ENCODE measurements around the gene CCDC88C. TPM values are rescaled to one million over a fixed set of nuclear protein-coding genes. Genes with fewer than 3 reads are reported as not detected.

Gene CCDC88C
- total RNA-seq, 1 donor from 2014 or later, result 17.8 TPM

- H3K27ac Mint-ChIP-seq, result no peak overlapping the region
- DNase-seq (ENCODE audit: low spot score), result no peak
- H4K20me1 ChIP-seq (ENCODE audit: low read depth), result peaks cover 5% of the 10 kb centered on the region
- H3F3A ChIP-seq (ENCODE audit: low read depth), result no peaks in the 10 kb centered on the region
- H3K27me3 Mint-ChIP-seq (ENCODE audit: insufficient read depth, low read depth), result peaks cover 8% of the 10 kb centered on the region
- H3K27me3 ChIP-seq, result no peaks in the 10 kb centered on the region
- no peak for TF ChIP-seq EZH2 (IDR thresholded peaks at IDR 0.05)
- no peak for TF ChIP-seq EZH2phosphoT487 (IDR thresholded peaks at IDR 0.05)
- TF ChIP-seq CTCF (IDR thresholded peaks at IDR 0.05), result no peak
- no peaks in the 10 kb centered on the region for H3K79me2 ChIP-seq (ENCODE audit: low read depth)
- H3K9me3 Mint-ChIP-seq, result no peaks in the 10 kb centered on the region
- no peak overlapping the region for H3K4me2 ChIP-seq
- H3K9ac ChIP-seq, result no peak overlapping the region
- H3K4me3 ChIP-seq, result no peak overlapping the region
- no peaks in the 10 kb centered on the region for H3K9me3 ChIP-seq (ENCODE audit: low read depth)
- no peaks in the 10 kb centered on the region for H3K36me3 ChIP-seq
- no peak overlapping the region for H2AFZ ChIP-seq (replicated peaks)
- no peaks in the 10 kb centered on the region for H3K4me1 ChIP-seq
- H3K4me1 Mint-ChIP-seq, result peaks cover 33% of the 10 kb centered on the region
- no peak overlapping the region for H3K27ac ChIP-seq
- no peak overlapping the region for H3K4me3 Mint-ChIP-seq
- H3K36me3 Mint-ChIP-seq, result peaks cover 17% of the 10 kb centered on the region
These were observed 85.2 kb downstream of the CCDC88C start for GRCh38 chr14:91332171-91332985.

- Histone ChIP-seq H3K9ac (no peak overlapping the region), H3K36me3 (no peaks in the 10 kb centered on the region), H2AFZ (replicated peaks) (no peak overlapping the region), H4K20me1 (ENCODE audit: low read depth) (peaks cover 5% of the 10 kb centered on the region), H3K4me1 (no peaks in the 10 kb centered on the region), H3F3A (ENCODE audit: low read depth) (no peaks in the 10 kb centered on the region), H3K9me3 (ENCODE audit: low read depth) (no peaks in the 10 kb centered on the region), H3K27me3 (no peaks in the 10 kb centered on the region), H3K27ac (no peak overlapping the region), H3K4me2 (no peak overlapping the region), H3K4me3 (no peak overlapping the region), H3K79me2 (ENCODE audit: low read depth) (no peaks in the 10 kb centered on the region)
- peaks cover 17% of the 10 kb centered on the region for H3K36me3 Mint-ChIP-seq
- H3K4me3 Mint-ChIP-seq, result no peak overlapping the region
- H3K27me3 Mint-ChIP-seq (ENCODE audit: insufficient read depth, low read depth), result peaks cover 8% of the 10 kb centered on the region
- H3K27ac Mint-ChIP-seq, result no peak overlapping the region
- no peaks in the 10 kb centered on the region for H3K9me3 Mint-ChIP-seq
- TF ChIP-seq EZH2phosphoT487 (IDR thresholded peaks at IDR 0.05) (no peak), CTCF (IDR thresholded peaks at IDR 0.05) (no peak), EZH2 (IDR thresholded peaks at IDR 0.05) (no peak)
- DNase-seq (ENCODE audit: low spot score), result no peak
- H3K4me1 Mint-ChIP-seq, result peaks cover 33% of the 10 kb centered on the region
These were observed 85.9 kb downstream of the CCDC88C start for GRCh38 chr14:91331721-91332120.

- peaks cover 8% of the 10 kb centered on the region for H3K27me3 Mint-ChIP-seq (ENCODE audit: insufficient read depth, low read depth)
- H3K9me3 Mint-ChIP-seq, result no peaks in the 10 kb centered on the region
- Histone ChIP-seq H2AFZ (replicated peaks) (no peak overlapping the region), H4K20me1 (ENCODE audit: low read depth) (peaks cover 5% of the 10 kb centered on the region), H3K9ac (no peak overlapping the region), H3K27ac (no peak overlapping the region), H3K4me3 (no peak overlapping the region), H3K27me3 (no peaks in the 10 kb centered on the region), H3K4me1 (no peaks in the 10 kb centered on the region), H3K4me2 (no peak overlapping the region), H3F3A (ENCODE audit: low read depth) (no peaks in the 10 kb centered on the region), H3K79me2 (ENCODE audit: low read depth) (no peaks in the 10 kb centered on the region), H3K36me3 (no peaks in the 10 kb centered on the region), H3K9me3 (ENCODE audit: low read depth) (no peaks in the 10 kb centered on the region)
- no peak overlapping the region for H3K4me3 Mint-ChIP-seq
- peaks cover 18% of the 10 kb centered on the region for H3K36me3 Mint-ChIP-seq
- DNase-seq (ENCODE audit: low spot score), result no peak
- peaks cover 33% of the 10 kb centered on the region for H3K4me1 Mint-ChIP-seq
- H3K27ac Mint-ChIP-seq, result no peak overlapping the region
- TF ChIP-seq CTCF (IDR thresholded peaks at IDR 0.05), result no peak
- TF ChIP-seq EZH2 (IDR thresholded peaks at IDR 0.05), result no peak
These were observed 86.8 kb downstream of the CCDC88C start for GRCh38 chr14:91330856-91331255.
